HG02759 (cell line): ENCODE measurements around the gene SCLY.
A peak's percentile ranks its signal among the peaks of the same experiment; 100 is the strongest.
"Not testable (repeated sequence)": the region's sequence is repeated elsewhere in the genome, so short reads cannot be mapped to it uniquely, and the experiment has no call there.

Source experiments
- ATAC-seq: cut with Tn5 transposase; IDR thresholded peaks from one replicate; pipeline ENCODE4 v1.9.1; 2021; ENCODE audit warnings: mild to moderate bottlenecking, moderate library complexity; ENCODE audit not compliant: unreplicated experiment

The SCLY gene

GRCh38 chr2:238060542-238061314, at the start of gene SCLY:
Gene SCLY, plus strand, starts transcription at chr2:238061001. Its CDS starts 54 bp downstream, at chr2:238061055.
- peak; percentile 96 for ATAC-seq

- no peak for ATAC-seq
Observed at GRCh38 chr2:238013806-238014205, 47.0 kb upstream of the SCLY start.

GRCh38 chr2:238015705-238016104, 45.1 kb upstream of the SCLY start:
- no peak for ATAC-seq

GRCh38 chr2:238016526-238016925, 44.3 kb upstream of the SCLY start:
- ATAC-seq: no peak

- ATAC-seq: no peak
Observed at GRCh38 chr2:238019962-238020361, 40.8 kb upstream of the SCLY start.

GRCh38 chr2:238020816-238021215, 40.0 kb upstream of the SCLY start:
- ATAC-seq: no peak

- no peak for ATAC-seq
Observed at GRCh38 chr2:238021327-238021726, 39.5 kb upstream of the SCLY start.

GRCh38 chr2:238022594-238023157, 38.1 kb upstream of the SCLY start:
- ATAC-seq: no peak

- no peak for ATAC-seq
Observed at GRCh38 chr2:238023608-238024007, 37.2 kb upstream of the SCLY start.

- no peak for ATAC-seq
Observed at GRCh38 chr2:238024986-238025385, 35.8 kb upstream of the SCLY start.

GRCh38 chr2:238025741-238026360, 35.0 kb upstream of the SCLY start:
- ATAC-seq: no peak

- ATAC-seq: no peak
Observed at GRCh38 chr2:238027058-238027457, 33.7 kb upstream of the SCLY start.

- no peak for ATAC-seq
Observed at GRCh38 chr2:238027591-238028415, 33.0 kb upstream of the SCLY start.

- no peak for ATAC-seq
Observed at GRCh38 chr2:238029853-238030252, 30.9 kb upstream of the SCLY start.

GRCh38 chr2:238030422-238031155, 30.2 kb upstream of the SCLY start:
- no peak for ATAC-seq

- ATAC-seq: no peak
Observed at GRCh38 chr2:238031751-238032150, 29.1 kb upstream of the SCLY start.

GRCh38 chr2:238032755-238033337, 28.0 kb upstream of the SCLY start:
- ATAC-seq: no peak

GRCh38 chr2:238033991-238034390, 26.8 kb upstream of the SCLY start:
- not testable (repeated sequence) for ATAC-seq

GRCh38 chr2:238038203-238038602, 22.6 kb upstream of the SCLY start:
- no peak for ATAC-seq

- no peak for ATAC-seq
Observed at GRCh38 chr2:238039151-238039550, 21.6 kb upstream of the SCLY start.
